ENCODE results near the gene CYP21A2.

DNA sequence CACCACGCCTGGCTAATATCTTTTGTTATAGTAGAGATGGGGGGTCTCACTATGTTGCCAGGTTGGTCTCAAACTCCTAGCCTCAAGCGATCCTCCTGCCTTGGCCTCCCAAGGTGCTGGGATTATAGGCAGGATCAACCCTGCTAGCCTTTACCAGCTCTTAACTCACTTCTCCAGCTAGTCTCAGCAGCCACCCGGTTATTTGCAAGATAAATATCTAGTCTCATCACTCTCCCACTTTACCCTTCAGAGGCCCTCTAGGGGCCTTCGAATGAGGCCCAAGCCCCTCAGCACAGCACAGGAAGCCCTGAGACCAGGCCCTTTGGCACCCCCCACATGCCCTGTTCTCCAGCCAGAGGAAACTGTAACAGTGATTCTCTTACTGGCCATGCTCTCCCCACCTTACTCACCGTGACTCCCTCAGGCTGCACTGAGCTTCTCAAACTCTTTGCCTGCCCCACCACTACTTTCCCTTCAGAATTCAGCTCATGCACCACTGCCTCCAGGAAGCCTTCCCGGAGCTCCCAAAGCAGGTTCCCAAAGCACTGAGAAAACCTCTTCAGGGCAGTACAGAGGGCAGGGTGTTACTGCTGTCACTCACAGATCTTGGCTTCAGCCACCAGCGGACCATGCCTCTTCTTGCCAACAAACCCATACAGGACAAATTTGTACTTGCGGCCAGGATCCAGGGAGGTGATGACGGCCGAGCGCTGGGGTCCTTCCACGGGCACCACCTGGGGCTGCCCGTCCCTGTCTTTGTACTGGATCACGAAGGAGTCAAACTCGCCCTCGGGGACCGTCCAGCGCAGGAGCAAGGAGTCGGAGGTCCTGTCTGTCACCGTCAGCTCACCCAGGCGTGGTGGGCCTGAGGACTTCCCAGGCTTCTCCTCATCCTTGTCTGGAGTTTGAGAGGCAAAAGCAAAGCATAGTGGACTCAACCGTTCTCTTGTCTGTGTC lies 45.9 kb downstream of the CYP21A2 start:
- TF ChIP-seq CTCF (IDR thresholded peaks at IDR 0.05) (no peak), POLR2A (IDR thresholded peaks at IDR 0.05) (no peak)
